HG03565 (cell line): ENCODE measurements around the gene ZBTB20.

ENCODE experiments used
- ATAC-seq: cut with Tn5 transposase; IDR thresholded peaks from one replicate; pipeline ENCODE4 v1.9.1; 2021; ENCODE audit warnings: mild to moderate bottlenecking, moderate library complexity; ENCODE audit not compliant: unreplicated experiment

Gene ZBTB20

DNA sequence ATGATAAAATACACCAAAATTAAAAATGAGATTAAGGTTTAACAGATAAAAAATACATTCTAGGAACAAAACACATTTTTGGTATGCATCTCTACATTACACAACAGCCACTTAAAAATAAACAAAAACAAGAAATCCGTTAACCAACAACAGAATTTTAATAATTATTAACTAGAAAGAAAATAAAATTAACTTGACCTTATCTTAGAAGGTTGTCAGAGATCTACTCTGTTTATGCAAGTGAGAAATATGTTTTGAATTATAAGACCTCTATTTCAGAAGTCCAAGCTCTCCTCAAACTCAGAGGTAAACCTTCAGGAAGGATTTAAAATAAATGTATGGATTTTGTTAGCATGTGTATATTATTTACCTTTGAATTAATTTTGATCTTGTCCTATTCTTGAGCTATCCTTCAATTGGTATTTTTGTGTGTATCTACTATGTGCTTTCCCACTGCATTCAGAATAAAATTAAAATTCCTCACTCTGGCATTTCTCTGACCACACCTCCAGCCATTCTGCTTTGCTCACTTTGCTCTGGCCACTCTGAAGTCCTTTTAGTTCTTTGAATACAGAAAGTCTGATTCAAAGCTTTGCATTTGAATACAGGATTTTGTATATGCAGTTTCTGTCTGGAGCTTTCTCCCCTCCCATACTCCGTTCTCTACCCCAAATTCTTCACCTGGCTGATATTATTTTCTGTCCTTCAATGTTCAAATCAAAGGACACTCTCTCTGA lies 352.0 kb downstream of the ZBTB20 start:
- no peak for ATAC-seq

DNA sequence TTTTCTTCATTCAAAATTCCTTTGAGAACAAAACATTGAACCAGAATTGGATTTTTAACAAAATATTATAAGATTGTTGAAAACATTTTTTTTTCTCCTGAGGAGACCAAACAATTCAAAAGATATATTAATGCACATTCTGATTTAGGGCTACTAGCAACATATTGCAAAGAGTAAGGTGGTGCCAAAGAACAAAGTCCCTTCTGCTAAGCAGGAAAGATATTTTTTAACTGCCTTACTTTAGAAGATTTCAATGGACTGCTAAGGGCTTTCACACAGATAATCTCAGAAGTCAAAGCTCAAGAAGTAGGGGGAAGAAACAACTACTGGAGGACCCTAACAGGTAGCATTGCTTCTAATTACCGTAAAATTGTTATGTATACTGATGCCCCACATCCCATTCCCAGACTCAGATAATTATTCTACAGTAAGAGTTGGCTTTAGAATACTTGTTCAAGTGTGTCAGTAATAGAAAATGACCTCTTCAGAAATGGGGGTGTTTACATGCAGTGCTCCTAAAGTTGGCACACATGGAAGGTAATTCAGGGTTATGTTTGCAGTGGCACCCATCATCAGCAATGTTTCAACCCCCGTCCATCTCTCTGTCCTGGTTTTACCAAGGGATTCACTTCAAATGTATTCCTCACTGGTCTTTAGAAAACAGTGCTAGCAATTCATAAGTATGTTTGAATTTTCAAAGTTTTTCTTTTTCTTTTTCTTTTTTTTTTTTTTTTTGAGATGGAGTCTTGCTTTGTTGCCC lies 354.7 kb downstream of the ZBTB20 start:
- no peak for ATAC-seq

DNA sequence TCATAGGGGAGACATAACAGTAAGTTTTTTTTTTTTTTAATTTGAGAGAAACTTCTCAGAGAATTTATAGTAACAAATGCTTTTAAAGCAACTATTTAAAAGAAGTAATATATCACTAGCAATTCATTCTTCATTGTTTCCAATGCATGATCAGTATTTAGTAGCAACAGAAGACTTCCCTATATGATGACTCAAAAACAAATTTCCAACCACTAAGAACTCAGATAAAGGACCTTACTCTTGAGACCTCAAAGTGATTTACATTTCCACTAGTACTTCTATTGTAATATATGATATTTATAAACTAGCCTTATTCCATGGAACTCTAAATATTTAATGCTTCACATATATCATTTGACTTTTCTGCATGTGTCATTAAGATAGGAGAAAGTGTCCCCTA lies 356.3 kb downstream of the ZBTB20 start:
- ATAC-seq: no peak

DNA sequence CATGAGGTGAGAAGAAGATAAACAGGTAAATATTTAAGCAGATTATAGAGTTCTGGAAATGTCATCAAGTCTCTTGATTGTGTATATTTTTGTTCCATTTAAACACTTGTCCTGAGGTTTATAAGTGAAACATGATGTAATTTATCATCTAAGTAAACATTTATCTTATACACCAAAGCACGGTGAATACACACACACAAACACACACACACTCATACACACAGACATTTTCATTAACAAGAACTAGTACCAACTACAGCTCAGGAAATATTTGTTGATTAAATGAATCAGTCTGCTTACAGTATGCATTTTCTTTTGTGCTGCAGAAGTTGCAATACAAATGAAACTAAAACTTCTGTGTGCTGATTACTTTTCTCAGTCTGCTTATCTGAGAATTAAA lies 357.3 kb downstream of the ZBTB20 start:
- no peak for ATAC-seq

DNA sequence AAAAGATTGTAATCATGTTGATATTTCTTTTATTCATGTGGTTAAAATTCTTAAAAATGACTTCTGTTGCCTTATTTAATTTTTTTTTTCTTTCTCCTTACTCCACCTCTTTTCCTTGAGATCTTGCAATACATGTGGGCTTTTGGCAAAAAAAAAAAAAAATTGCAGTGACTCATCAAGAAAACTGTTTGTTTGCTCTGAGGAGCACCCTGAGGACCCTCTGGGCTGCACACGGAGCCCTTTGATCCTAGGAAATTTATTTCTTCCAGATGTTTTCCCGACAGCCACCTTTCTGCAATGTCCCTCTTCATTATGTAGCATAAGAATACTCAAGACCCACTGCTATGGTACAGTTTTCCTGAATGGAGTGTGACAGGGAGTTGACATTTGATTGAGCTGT lies 371.7 kb downstream of the ZBTB20 start:
- no peak for ATAC-seq

DNA sequence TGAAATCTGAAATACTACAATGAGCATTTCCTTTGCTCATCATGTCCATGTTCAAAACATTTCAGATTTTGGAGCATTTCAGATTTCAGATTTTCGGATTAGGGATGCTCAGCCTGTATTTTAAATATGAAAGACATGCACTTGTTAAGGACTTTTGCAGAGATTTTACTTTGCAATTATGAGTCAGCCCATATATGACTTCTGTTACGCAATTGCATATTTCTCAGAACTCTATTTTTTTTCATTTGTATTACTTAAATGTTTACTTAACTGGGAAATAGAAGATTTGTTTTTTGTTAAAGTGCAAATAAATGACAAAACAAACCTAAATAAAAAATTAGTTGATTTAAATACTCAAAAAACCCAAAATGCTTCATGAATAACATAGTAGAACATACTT lies 376.2 kb downstream of the ZBTB20 start:
- ATAC-seq: no peak

DNA sequence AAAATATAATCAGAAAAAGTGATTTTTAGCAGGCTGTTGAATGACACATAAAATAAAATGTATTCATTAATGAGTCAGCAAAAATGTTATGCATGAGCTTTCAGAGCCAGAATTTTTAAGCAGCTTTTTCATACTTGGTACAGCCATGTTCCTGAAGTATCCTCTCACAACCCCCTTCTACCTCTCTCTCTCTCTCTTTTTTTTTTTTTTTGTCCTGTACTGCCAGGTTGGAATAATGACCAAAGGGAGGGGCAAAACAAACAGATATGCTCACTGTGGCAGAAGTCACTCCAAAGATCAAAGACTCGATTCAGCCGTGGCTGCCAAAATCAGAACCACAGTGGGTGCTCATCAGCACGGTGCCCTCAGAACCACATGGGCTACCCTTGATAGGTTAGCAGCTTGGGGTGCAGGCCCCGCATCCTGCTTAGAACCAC lies 383.0 kb downstream of the ZBTB20 start:
- ATAC-seq: no peak

DNA sequence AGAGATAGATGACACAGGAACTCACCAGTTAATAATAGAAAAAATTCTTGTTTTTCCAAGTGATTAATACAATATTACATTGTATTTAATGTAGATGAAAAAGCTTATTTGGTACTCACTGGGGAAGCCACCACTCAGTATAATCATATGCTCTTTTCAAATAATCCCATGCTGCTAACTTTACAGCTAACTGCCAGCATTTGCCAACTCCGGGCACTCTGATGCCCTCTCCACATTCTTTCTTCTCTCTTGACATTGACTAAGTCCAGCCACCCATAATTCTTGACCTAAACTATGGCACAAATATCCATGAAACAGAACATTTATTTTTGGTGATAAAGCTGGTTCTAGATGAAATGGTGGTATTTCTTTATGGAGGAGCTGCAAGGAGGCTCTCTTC lies 384.9 kb downstream of the ZBTB20 start:
- ATAC-seq: no peak

DNA sequence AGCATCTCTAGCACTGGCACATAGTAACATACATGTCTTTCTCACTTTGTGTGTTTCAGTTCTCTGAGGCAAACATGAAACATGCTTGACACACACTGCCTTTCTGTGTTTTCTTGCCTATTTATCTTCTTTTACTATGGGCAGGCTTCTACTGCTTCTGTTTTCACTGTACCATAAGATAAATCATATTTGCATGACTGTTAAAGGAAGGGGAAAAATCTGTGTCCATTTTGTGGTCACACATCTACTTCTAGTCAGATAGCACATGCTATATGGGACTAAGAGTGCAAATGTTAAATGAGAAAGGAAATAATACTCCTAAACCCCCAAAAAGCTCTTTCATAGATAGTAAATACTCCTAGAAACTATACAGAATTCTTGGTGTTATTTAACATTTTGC lies 386.4 kb downstream of the ZBTB20 start:
- ATAC-seq: peak; percentile 37

DNA sequence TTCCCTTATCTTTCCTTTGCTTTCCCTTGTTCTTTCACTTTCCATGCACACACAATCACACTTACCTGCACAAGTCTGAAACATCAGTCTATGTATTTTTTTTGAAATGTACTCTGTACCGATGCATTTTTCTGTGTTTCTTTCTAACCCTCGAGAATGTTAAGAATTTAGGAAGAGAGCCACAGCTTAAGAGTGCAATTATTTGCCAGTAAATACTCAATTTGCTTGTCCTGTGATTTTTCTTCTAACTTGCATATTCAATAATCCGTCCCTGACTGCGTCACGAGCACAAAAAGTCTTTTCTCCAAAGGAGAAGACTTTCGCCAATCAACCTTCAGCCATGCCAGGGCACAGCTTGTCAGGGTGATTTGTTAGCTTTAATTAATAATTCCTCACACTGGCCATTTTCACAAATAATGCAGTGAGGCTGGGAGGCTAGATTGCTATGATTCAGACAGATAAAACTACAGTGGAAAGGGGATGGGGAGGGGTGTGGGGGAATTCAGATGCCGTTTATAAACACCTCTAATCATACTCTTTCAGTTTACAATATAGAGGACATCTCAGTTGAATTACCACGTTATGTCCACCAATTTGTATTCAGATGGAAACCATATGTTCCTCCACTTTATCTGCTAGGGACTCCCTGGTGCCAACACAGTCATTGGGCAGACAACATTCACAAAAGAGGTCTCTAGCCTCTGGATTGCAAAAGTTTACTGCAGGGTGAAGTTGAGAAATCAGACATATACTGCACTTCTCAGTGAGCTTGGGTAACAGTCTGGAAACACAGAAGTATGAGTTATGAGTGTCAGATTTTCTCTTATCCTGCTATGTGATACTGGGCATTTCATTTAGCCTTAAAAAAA lies 388.0 kb downstream of the ZBTB20 start:
- no peak for ATAC-seq

DNA sequence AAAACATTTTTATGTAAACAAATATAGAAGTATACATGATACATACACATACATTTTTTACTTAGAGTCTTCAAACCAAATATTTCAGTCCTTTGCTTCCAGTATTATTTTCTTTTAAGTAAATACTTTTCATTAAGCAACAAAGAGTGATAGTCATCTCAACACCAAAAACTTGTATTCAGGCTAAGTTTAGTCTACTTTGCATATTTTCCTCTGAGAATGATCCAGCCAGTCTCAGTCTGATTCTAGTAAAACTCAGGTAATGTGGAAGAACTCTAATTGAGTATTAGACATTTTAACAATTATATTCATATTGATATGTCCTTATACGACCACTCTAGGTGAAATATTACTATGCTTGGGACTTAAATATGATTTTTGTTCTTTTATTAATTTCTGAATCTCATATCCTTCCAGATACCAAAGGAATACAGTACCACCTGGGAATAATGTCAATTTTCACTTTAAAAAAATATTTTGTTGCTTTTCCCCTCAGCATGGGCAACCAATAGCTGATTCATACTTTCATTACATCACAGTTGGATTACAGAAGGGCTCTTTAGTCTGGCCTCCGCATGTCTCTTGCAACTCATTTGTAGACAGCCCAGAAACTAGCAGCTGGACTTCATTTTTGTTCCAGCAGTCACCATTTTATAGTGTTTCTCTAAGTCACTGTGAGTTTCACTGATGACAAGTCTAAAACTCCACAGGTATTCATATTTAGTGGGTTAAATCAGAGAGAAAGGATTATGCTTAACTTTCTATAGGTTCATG lies 390.4 kb downstream of the ZBTB20 start:
- ATAC-seq: peak; percentile 75

DNA sequence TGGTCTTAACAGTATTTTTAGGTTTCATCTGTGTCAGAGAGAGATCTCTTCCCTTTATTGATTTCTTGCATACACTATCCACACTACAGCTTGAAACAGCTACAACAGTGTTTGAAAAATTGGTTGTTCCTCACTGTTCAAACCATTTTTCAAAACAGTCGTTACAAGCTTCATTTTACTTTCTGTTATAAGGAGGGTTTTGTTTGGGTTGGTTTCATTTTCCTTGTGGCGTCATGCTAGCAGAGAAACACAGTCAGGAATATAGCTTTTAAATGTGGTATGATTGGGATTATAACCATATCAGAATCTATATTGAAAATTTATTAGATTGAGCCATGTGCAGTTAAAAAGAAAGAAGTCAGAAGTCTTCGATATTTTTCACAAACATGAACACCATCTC lies 400.6 kb downstream of the ZBTB20 start:
- ATAC-seq: no peak

DNA sequence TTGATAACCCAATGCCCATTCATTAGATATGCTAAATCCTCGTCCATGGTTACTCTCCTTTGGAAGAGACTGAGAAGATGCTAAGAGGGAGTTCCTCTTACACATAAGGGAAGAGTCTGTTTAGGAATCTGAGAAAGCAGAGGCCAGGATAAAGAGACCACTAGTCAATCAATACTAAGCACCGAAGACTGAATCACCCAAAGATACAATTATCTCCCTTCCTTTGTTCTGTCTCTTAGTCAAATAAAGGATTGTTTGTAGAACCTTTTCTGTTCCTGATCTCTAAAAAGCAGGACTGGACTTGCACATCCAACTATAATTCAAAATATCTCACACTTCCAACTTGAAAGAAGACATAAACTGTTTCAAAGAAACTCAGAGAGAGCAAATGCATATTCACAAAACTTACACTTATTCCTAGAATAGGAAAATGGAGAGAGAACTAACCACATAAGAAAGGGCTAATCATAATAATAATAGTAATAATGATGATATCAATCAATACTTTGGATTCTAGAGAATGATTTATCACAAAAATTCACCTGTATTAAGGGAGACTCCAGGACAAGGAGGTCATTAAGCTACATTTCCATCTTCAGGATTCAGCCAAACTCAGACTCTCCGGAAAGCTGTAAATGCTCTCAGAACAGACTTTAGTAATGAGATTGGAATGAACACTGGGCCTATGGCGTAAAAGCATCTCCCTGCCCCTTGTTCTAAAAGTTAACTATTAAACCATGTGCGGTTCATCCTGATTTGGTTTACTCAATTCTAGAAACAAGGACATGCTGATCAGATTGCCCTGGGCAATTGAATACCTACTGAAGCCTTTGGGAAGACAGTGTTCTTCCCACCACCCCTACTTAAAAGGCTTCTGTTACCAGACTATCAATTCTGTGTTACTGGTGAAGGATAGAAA lies 401.5 kb downstream of the ZBTB20 start:
- ATAC-seq: no peak

DNA sequence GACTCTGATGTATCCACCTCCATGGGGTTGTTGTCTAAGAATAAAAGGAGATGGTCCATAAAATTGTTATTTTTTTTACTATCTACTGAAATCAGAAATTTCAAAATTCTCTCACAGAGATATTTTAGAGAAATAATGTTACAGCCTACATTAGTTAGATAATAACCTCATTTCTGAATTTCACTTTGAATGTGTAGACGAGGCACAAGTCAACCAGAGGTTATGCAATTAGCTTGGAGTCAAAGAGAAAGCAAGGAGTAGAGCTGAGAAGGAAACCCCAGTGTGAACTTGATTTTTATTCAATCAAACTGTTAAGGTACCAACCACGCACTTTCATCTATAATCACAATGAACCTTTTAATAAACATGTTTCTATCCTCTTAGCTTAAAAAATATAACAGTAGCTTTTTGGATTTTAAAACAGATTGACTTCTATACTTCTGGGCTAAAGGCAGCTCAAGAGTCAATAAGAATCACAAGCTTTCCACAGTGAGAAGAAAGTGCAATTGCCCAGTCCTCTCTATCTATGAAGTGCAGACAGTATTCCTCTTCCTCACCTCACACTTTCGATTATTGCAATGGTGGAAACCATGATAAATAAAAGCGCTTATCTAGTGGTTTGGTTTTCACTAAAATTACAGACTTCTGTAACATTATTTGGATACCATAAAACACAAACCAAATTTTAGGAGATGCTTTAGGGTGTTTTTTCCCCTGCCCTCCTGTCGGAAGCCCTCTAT lies 403.2 kb downstream of the ZBTB20 start:
- no peak for ATAC-seq

DNA sequence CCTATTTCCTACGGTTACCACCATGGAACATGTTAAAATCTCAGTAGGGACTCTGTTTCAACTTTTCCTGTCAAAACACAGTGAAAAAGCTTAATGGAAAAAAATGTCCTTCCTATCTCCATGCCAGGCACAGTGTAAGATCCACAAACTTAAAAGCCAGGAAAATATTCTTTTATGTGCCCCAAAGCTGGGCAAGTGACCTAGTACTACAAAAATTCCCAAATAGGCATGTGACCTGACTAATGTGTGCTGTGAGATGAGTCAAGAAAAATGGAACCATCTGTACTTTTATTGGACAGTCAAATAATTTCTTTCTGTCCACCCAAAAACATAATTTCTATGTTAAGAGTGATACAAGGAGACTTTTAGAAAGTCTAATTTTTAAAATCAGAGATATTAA lies 406.0 kb downstream of the ZBTB20 start:
- no peak for ATAC-seq

DNA sequence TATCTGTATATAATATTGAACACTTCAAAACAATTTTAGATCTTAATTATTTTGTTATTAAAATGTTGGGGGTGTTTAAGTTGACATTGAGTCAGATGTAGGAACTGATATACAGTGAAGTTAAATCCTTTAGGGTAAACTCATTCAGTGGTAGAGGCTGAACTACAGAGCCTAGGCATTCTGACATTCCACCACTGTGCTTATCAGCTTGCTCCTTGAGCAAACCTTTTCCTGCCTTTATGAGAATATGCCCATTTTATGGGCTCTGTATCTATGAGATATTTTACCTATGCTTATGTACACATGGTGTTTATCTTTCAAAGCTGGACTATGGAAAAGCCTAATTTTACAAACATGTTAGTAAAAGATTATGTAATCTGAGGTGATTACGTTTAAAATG lies 407.5 kb downstream of the ZBTB20 start:
- ATAC-seq: no peak

DNA sequence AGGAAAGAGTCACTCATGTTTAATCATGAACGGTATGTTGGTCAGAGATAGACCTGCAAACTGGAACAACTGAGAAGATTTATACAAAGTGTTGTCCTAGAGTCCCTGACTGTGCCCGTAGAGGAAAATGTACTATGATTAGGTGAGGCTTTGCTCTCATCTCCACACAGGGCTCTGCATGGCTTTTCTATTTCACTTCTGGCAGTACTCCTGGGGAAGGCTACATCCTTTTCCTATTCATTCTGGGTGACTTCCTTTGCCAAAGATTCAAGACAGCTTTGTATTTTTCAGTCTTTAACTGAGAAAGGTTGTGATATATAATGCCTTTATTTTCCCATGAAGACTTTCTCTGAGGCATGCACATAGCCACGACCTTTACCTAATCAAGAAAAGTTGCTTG lies 414.7 kb downstream of the ZBTB20 start:
- ATAC-seq: no peak

DNA sequence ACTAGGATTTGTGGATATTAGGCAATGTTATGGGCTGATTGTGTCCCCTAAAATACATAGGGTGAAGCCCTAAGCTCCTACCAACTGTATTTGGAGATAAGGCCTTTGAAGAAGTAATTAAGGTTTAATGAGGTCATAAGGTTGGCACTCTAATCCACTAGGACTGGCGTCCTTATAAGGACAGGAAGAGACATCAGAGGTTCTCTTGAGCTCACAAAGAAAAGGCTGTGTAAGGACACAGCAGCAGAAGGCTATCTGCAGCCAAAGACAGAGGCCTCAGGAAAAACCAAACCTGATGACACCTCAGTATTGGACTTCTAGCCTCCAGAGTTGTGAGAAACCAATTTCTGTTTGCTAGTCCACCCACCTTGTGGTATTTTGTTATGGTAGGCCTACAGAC lies 416.7 kb downstream of the ZBTB20 start:
- no peak for ATAC-seq

DNA sequence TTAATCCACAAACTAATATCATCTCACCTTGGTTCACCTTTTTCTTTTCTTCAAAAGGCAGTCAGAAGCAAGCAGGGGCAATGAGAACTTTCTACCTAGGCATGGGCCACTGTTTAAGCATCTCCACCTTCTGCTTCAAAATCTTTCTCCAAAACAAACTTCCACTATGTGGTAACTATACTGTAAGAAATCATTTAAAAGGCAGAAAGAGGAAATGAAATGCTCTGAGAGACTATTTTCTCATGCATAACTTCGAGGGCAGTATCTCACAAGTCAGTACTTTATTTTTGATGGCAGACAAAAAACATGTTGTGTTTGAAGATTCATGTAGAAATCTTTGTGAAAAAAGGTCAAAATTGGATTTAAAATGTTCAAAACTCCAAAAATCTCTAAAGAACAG lies 419.7 kb downstream of the ZBTB20 start:
- no peak for ATAC-seq
